GM12801 (cell line): Measurements from ENCODE around the gene RNF152.

Experiments used
- TF ChIP-seq, protein P1 (sequence below): IDR thresholded peaks from one replicate; pipeline ENCODE4 v1.5.1; 2011; ENCODE audit warnings: control low read depth; ENCODE audit not compliant: insufficient read length; ENCODE audit errors: extremely low read depth

Gene RNF152

DNA sequence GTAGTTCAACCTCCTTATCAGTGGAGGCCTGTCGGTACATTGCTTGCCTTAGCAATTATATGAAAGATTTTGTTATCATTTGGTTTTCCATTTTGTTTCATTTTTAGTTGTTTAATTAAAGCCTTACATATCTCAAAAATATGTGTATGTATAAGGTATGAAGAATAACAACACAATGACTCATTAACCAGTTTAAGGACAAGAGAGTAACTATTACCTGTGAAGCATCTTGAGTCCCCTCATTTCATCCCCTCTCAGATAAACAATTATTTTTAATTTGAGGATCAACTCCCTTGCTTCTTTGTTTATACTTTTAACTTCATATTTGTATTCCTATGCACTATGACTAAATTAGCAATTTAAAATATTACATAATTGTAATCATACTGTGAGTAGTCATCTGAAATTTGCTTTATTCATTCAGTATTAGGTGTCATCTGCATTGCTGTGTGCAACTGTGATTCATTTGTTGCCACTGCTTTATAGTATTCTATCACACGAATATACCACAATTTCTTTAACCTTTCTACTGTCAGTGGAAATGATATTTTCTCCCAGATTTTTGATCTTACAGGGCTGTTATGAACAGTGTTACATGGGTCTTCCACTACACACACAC lies 126.4 kb downstream of the RNF152 start:
- TF ChIP-seq, protein P1, sequence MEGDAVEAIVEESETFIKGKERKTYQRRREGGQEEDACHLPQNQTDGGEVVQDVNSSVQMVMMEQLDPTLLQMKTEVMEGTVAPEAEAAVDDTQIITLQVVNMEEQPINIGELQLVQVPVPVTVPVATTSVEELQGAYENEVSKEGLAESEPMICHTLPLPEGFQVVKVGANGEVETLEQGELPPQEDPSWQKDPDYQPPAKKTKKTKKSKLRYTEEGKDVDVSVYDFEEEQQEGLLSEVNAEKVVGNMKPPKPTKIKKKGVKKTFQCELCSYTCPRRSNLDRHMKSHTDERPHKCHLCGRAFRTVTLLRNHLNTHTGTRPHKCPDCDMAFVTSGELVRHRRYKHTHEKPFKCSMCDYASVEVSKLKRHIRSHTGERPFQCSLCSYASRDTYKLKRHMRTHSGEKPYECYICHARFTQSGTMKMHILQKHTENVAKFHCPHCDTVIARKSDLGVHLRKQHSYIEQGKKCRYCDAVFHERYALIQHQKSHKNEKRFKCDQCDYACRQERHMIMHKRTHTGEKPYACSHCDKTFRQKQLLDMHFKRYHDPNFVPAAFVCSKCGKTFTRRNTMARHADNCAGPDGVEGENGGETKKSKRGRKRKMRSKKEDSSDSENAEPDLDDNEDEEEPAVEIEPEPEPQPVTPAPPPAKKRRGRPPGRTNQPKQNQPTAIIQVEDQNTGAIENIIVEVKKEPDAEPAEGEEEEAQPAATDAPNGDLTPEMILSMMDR, result no peak

DNA sequence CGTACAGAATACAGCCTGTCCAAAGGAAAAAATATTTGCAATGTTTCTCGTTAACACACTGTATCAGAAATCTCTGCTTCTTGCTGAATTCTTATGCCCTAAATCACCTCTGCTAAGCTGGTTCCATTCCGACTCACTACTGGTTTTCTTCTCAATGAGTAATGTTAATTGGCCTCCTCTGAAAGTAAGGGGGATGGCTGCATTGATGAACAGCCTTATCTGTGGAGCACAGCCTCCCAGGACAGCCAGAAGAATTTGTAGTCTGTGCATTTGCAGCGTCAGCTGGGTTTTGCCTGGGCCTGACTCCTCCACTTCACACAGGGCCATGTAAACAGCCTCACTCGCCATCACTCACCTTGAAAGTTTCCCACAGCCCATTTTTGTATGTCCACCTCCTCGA lies 127.7 kb downstream of the RNF152 start:
- TF ChIP-seq, protein P1, result no peak

- TF ChIP-seq, protein P1, result no peak
Observed at GRCh38 chr18:61764381-61764780, 128.4 kb downstream of the RNF152 start.

DNA sequence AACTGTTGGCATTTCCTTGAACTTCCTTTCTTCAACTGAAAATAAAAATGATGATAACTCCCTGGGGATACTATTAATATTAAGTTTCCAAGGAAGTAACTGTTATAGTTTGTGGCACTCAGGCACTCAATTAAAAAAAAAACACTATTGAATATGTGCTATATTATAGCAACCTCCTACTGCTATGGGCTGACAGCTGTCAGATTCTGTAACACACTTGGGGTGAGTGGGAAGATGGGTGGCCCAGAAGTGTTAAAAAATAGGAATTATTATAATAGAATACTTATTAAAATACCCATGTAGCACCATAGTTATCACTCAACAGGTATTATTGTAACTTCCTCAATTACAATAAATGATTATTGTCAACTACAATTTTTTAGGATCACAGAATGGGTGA lies 130.9 kb downstream of the RNF152 start:
- TF ChIP-seq, protein P1, result no peak
